ENCODE results near the gene PRELID1.

GRCh38 chr5:177296581-177296980, 7.0 kb upstream of the PRELID1 start:
- TF ChIP-seq CTCF (IDR thresholded peaks at IDR 0.05): no peak
- no peak for TF ChIP-seq ZFX (IDR thresholded peaks at IDR 0.05; ENCODE audit: borderline replicate concordance)

Measured in 22Rv1 (cell line).